RWPE2 (cell line): ENCODE measurements around the gene SEMA4D.

ENCODE experiments used
- ATAC-seq: fragments of 200-7000 bp; cut with Tn5 transposase; 3 replicates; pipeline ENCODE4 v1.9.1; 2021; ENCODE audit warnings: low read depth
- DNase-seq: peaks from one replicate; pipeline ENCODE4 v3.0.0-alpha.2; 2020; ENCODE audit warnings: low spot score
- H3K27ac ChIP-seq: fragments of 450-650 bp; 2 replicates; pipeline ENCODE4 v1.5.1; 2017; ENCODE audit warnings: mild to moderate bottlenecking; ENCODE audit not compliant: poor library complexity, severe bottlenecking
- H3K27me3 ChIP-seq: fragments of 250-450 bp; sonication (Bioruptor Pico); 2 replicates; pipeline ENCODE4 v1.5.1; 2021; ENCODE audit warnings: mild to moderate bottlenecking, moderate library complexity; ENCODE audit not compliant: insufficient read depth, poor library complexity, severe bottlenecking
- H3K36me3 ChIP-seq: fragments of 250-450 bp; sonication (Bioruptor Pico); 2 replicates; pipeline ENCODE4 v1.5.1; 2020; ENCODE audit warnings: low read depth, mild to moderate bottlenecking, moderate library complexity
- H3K4me1 ChIP-seq: fragments of 250-450 bp; sonication (Bioruptor Pico); 2 replicates; pipeline ENCODE4 v1.5.1; 2021; ENCODE audit warnings: mild to moderate bottlenecking, moderate library complexity; ENCODE audit not compliant: insufficient read depth, poor library complexity, severe bottlenecking
- H3K4me3 ChIP-seq: fragments of 250-450 bp; sonication (Bioruptor Pico); 2 replicates; pipeline ENCODE4 v1.5.1; 2021; ENCODE audit warnings: mild to moderate bottlenecking, moderate library complexity; ENCODE audit not compliant: severe bottlenecking
- H3K9me3 ChIP-seq: fragments of 250-450 bp; sonication (Bioruptor Pico); 2 replicates; pipeline ENCODE4 v1.5.1; 2021; ENCODE audit warnings: mild to moderate bottlenecking, moderate library complexity; ENCODE audit not compliant: severe bottlenecking
- CTCF ChIP-seq: fragments of 450-650 bp; IDR thresholded peaks from one replicate; pipeline ENCODE4 v1.5.1; 2017; ENCODE audit warnings: mild to moderate bottlenecking, moderate library complexity; ENCODE audit not compliant: poor library complexity, severe bottlenecking

SEMA4D gene

GRCh38 chr9:89352874-89353649, 144.9 kb downstream of the SEMA4D start:
- no peaks in the 10 kb centered on the region for H3K9me3 ChIP-seq
- no peaks in the 10 kb centered on the region for H3K27me3 ChIP-seq
- H3K4me3 ChIP-seq, result no peak overlapping the region
- no peak for TF ChIP-seq CTCF
- no peaks in the 10 kb centered on the region for H3K4me1 ChIP-seq
- no peak overlapping the region for H3K27ac ChIP-seq
- peaks cover 86% of the 10 kb centered on the region for H3K36me3 ChIP-seq
- no peak for DNase-seq
- no peak for ATAC-seq

GRCh38 chr9:89352451-89352850, 145.5 kb downstream of the SEMA4D start:
- no peak for TF ChIP-seq CTCF
- no peaks in the 10 kb centered on the region for H3K4me1 ChIP-seq
- peaks cover 87% of the 10 kb centered on the region for H3K36me3 ChIP-seq
- no peaks in the 10 kb centered on the region for H3K27me3 ChIP-seq
- no peaks in the 10 kb centered on the region for H3K9me3 ChIP-seq
- H3K27ac ChIP-seq, result no peak overlapping the region
- no peak overlapping the region for H3K4me3 ChIP-seq
- no peak for ATAC-seq
- no peak for DNase-seq

GRCh38 chr9:89351584-89352300, 146.2 kb downstream of the SEMA4D start:
- no peak overlapping the region for H3K4me3 ChIP-seq
- no peak for DNase-seq
- TF ChIP-seq CTCF, result no peak
- no peak for ATAC-seq
- H3K27ac ChIP-seq, result no peak overlapping the region
- peaks cover 88% of the 10 kb centered on the region for H3K36me3 ChIP-seq
- no peaks in the 10 kb centered on the region for H3K9me3 ChIP-seq
- no peaks in the 10 kb centered on the region for H3K27me3 ChIP-seq
- H3K4me1 ChIP-seq, result no peaks in the 10 kb centered on the region

- DNase-seq (no peak), ATAC-seq (no peak)
- Histone ChIP-seq H3K27me3 (no peaks in the 10 kb centered on the region), H3K4me1 (no peaks in the 10 kb centered on the region), H3K9me3 (no peaks in the 10 kb centered on the region), H3K27ac (no peak overlapping the region), H3K36me3 (peaks cover 93% of the 10 kb centered on the region), H3K4me3 (no peak overlapping the region)
- TF ChIP-seq CTCF, result no peak
Observed at GRCh38 chr9:89350988-89351557, 146.8 kb downstream of the SEMA4D start.

GRCh38 chr9:89349607-89350006, 148.3 kb downstream of the SEMA4D start:
- H3K4me1 ChIP-seq, result no peaks in the 10 kb centered on the region
- H3K27me3 ChIP-seq, result no peaks in the 10 kb centered on the region
- DNase-seq (no peak), ATAC-seq (no peak)
- H3K36me3 ChIP-seq, result peaks cover 83% of the 10 kb centered on the region
- no peaks in the 10 kb centered on the region for H3K9me3 ChIP-seq
- H3K4me3 ChIP-seq, result no peak overlapping the region
- no peak for TF ChIP-seq CTCF
- no peak overlapping the region for H3K27ac ChIP-seq
